Astrocyte (in vitro differentiated cells and primary cell): Measurements from ENCODE around the gene COL27A1. TPM values are rescaled to one million over a fixed set of nuclear protein-coding genes. Genes with fewer than 3 reads are reported as not detected.

ENCODE experiments used
- DNase-seq: peaks from one replicate; pipeline ENCODE4 v3.0.0-alpha.2; 2010; ENCODE audit warnings: low read depth
- FAIRE-seq: peaks from 2 replicates; lab custom pipeline; 2011; peaks lifted over from hg19 to GRCh38; lab: Jason Lieb, UNC
- H2AFZ ChIP-seq: 2 replicates; pipeline ENCODE4 v1.6.0; 2012; ENCODE audit warnings: low read depth, low read length, inconsistent platforms
- H3K27ac ChIP-seq: 2 replicates; pipeline ENCODE4 v1.5.1; 2011; ENCODE audit warnings: low read depth, low read length, inconsistent platforms
- H3K27me3 ChIP-seq: 2 replicates; pipeline ENCODE4 v1.6.0; 2011; ENCODE audit warnings: low read length, inconsistent platforms; ENCODE audit not compliant: insufficient read depth
- H3K36me3 ChIP-seq: 2 replicates; pipeline ENCODE4 v1.5.1; 2011; ENCODE audit warnings: low read length, inconsistent platforms; ENCODE audit not compliant: insufficient read depth
- H3K4me1 ChIP-seq: 2 replicates; pipeline ENCODE4 v1.5.1; 2011; ENCODE audit warnings: low read length, inconsistent platforms; ENCODE audit not compliant: insufficient read depth
- H3K4me2 ChIP-seq: 2 replicates; pipeline ENCODE4 v1.6.0; 2012; ENCODE audit warnings: low read length, inconsistent platforms
- H3K4me3 ChIP-seq: 2 replicates; pipeline ENCODE4 v1.5.1; 2011; ENCODE audit warnings: low read depth, mild to moderate bottlenecking, low read length, inconsistent platforms; ENCODE audit not compliant: insufficient read depth
- H3K79me2 ChIP-seq: 2 replicates; pipeline ENCODE4 v1.6.0; 2012; ENCODE audit warnings: mild to moderate bottlenecking, low read length, inconsistent platforms; ENCODE audit not compliant: insufficient read depth
- H3K9ac ChIP-seq: 2 replicates; pipeline ENCODE4 v1.6.0; 2012; ENCODE audit warnings: mild to moderate bottlenecking, low read length, inconsistent platforms
- H3K9me3 ChIP-seq: 2 replicates; pipeline ENCODE4 v1.5.1; 2012; ENCODE audit warnings: low read depth, mild to moderate bottlenecking, low read length, inconsistent platforms; ENCODE audit not compliant: insufficient read depth
- H4K20me1 ChIP-seq: 2 replicates; pipeline ENCODE4 v1.6.0; 2012; ENCODE audit warnings: low read length, inconsistent platforms; ENCODE audit not compliant: insufficient read depth
- H3K27ac Mint-ChIP-seq: one replicate; pipeline ENCODE4 v1.8.0; 2021; ENCODE audit warnings: mild to moderate bottlenecking, mixed read lengths; ENCODE audit not compliant: unreplicated experiment
- H3K27me3 Mint-ChIP-seq: one replicate; pipeline ENCODE4 v1.8.0; 2021; ENCODE audit warnings: low read depth, mixed read lengths; ENCODE audit not compliant: unreplicated experiment
- H3K36me3 Mint-ChIP-seq: one replicate; pipeline ENCODE4 v1.8.0; 2021; ENCODE audit warnings: low read depth, mixed read lengths; ENCODE audit not compliant: unreplicated experiment
- H3K4me1 Mint-ChIP-seq: one replicate; pipeline ENCODE4 v1.8.0; 2021; ENCODE audit warnings: low read depth, mixed read lengths; ENCODE audit not compliant: unreplicated experiment
- H3K4me3 Mint-ChIP-seq: one replicate; pipeline ENCODE4 v1.8.0; 2021; ENCODE audit warnings: mild to moderate bottlenecking, moderate library complexity, mixed read lengths; ENCODE audit not compliant: unreplicated experiment
- H3K9me3 Mint-ChIP-seq: one replicate; pipeline ENCODE4 v1.8.0; 2021; ENCODE audit warnings: mild to moderate bottlenecking, mixed read lengths; ENCODE audit not compliant: unreplicated experiment
- EZH2 ChIP-seq: IDR thresholded peaks from 2 replicates; pipeline ENCODE4 v1.6.1; 2012; ENCODE audit warnings: mild to moderate bottlenecking, low read length, inconsistent platforms; ENCODE audit not compliant: insufficient read depth
- total RNA-seq: library from RNA; stranded (reverse); gene quantifications from 2 replicates; pipeline ENCODE4 v1.2.1, GENCODE V29; 2021
- TF ChIP-seq, protein P1 (sequence below): IDR thresholded peaks from 2 replicates; pipeline ENCODE4 v1.5.1; 2011; ENCODE audit warnings: low read depth, mild to moderate bottlenecking, inconsistent platforms, low read length, moderate library complexity; ENCODE audit not compliant: insufficient read depth

The COL27A1 gene
- total RNA-seq, 1 donor from 2014 or later, result 31.2 TPM

DNA sequence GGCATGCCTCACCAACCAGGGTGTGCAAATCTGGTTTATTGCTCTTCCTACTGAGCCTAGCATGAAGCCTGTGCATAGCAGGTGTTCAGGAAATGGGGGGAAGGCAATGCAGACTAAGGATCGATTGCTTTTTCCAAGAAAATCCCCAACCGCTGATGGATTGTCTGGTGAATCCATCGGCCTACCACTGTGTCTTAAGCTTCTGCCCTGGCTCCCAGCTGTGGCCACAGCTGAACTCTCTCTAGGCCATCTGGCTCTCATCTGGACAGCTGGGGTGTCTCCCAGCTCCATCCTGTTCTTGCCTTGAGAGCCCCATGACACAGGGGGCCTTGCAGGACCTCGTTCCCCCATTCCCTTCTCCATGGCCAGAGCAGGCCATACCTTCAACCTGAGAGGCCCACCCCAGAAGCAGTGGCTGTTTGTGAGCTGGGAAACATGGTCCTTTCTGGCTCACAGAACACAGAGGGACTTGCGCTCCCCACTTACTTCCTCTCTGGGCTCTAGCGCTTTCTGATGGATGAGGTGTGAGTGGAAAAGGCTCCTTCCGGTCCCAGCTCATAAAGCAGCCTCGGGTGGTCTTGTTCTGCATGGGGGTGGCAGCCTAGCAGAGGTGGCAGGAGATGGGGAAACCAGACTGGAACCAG lies 41.8 kb downstream of the COL27A1 start:
- no peaks in the 10 kb centered on the region for H3K9me3 ChIP-seq
- Mint-ChIP-seq H3K4me1 (peaks cover 23% of the 10 kb centered on the region), H3K4me3 (no peak overlapping the region), H3K27me3 (no peaks in the 10 kb centered on the region), H3K36me3 (peaks cover 45% of the 10 kb centered on the region), H3K9me3 (no peaks in the 10 kb centered on the region), H3K27ac (peak overlapping the region; percentile 66)
- no peak overlapping the region for H3K4me3 ChIP-seq
- peaks cover 13% of the 10 kb centered on the region for H3K4me1 ChIP-seq
- H3K4me2 ChIP-seq, result no peak overlapping the region
- no peak overlapping the region for H3K27ac ChIP-seq
- peaks cover 15% of the 10 kb centered on the region for H4K20me1 ChIP-seq
- H3K79me2 ChIP-seq, result no peaks in the 10 kb centered on the region
- H2AFZ ChIP-seq, result no peak overlapping the region
- H3K9ac ChIP-seq, result no peak overlapping the region
- no peaks in the 10 kb centered on the region for H3K27me3 ChIP-seq
- DNase-seq (no peak), FAIRE-seq (no peak)
- TF ChIP-seq EZH2, result no peak
- TF ChIP-seq, protein P1, sequence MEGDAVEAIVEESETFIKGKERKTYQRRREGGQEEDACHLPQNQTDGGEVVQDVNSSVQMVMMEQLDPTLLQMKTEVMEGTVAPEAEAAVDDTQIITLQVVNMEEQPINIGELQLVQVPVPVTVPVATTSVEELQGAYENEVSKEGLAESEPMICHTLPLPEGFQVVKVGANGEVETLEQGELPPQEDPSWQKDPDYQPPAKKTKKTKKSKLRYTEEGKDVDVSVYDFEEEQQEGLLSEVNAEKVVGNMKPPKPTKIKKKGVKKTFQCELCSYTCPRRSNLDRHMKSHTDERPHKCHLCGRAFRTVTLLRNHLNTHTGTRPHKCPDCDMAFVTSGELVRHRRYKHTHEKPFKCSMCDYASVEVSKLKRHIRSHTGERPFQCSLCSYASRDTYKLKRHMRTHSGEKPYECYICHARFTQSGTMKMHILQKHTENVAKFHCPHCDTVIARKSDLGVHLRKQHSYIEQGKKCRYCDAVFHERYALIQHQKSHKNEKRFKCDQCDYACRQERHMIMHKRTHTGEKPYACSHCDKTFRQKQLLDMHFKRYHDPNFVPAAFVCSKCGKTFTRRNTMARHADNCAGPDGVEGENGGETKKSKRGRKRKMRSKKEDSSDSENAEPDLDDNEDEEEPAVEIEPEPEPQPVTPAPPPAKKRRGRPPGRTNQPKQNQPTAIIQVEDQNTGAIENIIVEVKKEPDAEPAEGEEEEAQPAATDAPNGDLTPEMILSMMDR, result no peak
- H3K36me3 ChIP-seq, result peaks cover 2% of the 10 kb centered on the region

DNA sequence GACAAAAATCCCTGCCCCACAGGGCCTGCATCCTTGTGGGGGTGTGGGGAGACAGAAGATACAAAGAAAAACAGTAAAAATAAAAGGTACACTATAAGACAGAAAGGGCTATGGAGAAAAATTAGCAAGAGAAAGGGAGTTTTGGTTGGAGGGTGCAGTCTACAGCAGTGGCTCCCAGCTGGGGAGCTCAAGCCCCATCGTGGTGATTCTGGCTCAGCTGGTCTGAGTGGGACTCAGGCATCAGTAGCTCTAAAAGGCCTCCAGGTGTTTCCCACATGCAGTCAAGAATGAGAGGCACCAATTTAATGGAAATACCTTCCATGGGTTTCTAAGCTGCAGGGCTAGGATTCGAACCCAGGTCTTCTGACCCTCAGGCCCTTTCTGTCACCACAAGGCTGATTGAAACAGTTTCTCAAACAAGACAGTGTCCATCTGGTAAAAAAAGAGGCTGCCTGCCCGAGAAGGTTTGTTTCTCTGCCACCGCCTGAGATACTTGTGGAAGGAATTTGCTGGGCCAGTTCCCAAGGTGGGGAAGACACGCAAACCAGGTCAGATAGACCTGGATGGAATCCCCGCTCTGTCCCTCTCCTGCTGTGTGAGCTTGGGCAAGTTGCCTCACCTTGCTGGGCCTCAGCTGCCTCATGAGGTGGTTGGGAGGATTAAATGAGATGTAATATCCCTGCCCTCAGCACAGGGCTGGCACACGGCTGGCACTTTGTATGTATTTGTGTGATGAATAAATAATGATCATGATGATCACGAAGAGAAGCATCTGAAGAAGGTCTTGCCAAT lies 43.1 kb downstream of the COL27A1 start:
- Mint-ChIP-seq H3K4me3 (no peak overlapping the region), H3K36me3 (peaks cover 51% of the 10 kb centered on the region), H3K27ac (no peak overlapping the region), H3K4me1 (peaks cover 26% of the 10 kb centered on the region), H3K27me3 (no peaks in the 10 kb centered on the region), H3K9me3 (no peaks in the 10 kb centered on the region)
- Histone ChIP-seq H3K4me2 (no peak overlapping the region), H3K9me3 (no peaks in the 10 kb centered on the region), H2AFZ (no peak overlapping the region), H3K27me3 (no peaks in the 10 kb centered on the region), H3K9ac (no peak overlapping the region), H3K4me3 (no peak overlapping the region), H3K36me3 (peaks cover 2% of the 10 kb centered on the region), H3K27ac (no peak overlapping the region), H4K20me1 (peaks cover 10% of the 10 kb centered on the region), H3K4me1 (peaks cover 13% of the 10 kb centered on the region), H3K79me2 (no peaks in the 10 kb centered on the region)
- no peak for TF ChIP-seq EZH2
- TF ChIP-seq, protein P1, result no peak
- FAIRE-seq (no peak), DNase-seq (no peak)
